GM19467 (cell line): ENCODE data around the gene WDFY1.
"Not testable (repeated sequence)": the region's sequence is repeated elsewhere in the genome, so short reads cannot be mapped to it uniquely, and the experiment has no call there.

Experiments used
- ATAC-seq: cut with Tn5 transposase; IDR thresholded peaks from one replicate; pipeline ENCODE4 v1.9.1; 2021; ENCODE audit warnings: mild to moderate bottlenecking, moderate library complexity; ENCODE audit not compliant: unreplicated experiment

WDFY1 gene

GRCh38 chr2:223959688-223960087, 14.6 kb upstream of the WDFY1 start:
- ATAC-seq: no peak

- ATAC-seq: peak; percentile 83
Observed at GRCh38 chr2:223957092-223957851, 12.1 kb upstream of the WDFY1 start, which contains the start of gene MRPL44. MRPL44 (plus strand) TSS chr2:223957463; CDS start chr2:223957473, 10 bp downstream.

- no peak for ATAC-seq
Observed at GRCh38 chr2:223956300-223956699, 11.2 kb upstream of the WDFY1 start.

GRCh38 chr2:223954401-223954800, 9.3 kb upstream of the WDFY1 start:
- ATAC-seq: no peak

GRCh38 chr2:223952280-223952968, 7.3 kb upstream of the WDFY1 start:
- peak; percentile 50 for ATAC-seq

- no peak for ATAC-seq
Observed at GRCh38 chr2:223950448-223951347, 5.6 kb upstream of the WDFY1 start.

- no peak for ATAC-seq
Observed at GRCh38 chr2:223949241-223949840, 4.2 kb upstream of the WDFY1 start.

- ATAC-seq: no peak
Observed at GRCh38 chr2:223947711-223948205, 2.6 kb upstream of the WDFY1 start.

GRCh38 chr2:223945755-223946154, 620 bp upstream of the WDFY1 start:
- ATAC-seq: no peak

- ATAC-seq: no peak
Observed at GRCh38 chr2:223944166-223944702, 901 bp downstream of the WDFY1 start.

- no peak for ATAC-seq
Observed at GRCh38 chr2:223943561-223944008, 1.6 kb downstream of the WDFY1 start.

- ATAC-seq: no peak
Observed at GRCh38 chr2:223943135-223943534, 2.0 kb downstream of the WDFY1 start.

- ATAC-seq: peak; percentile 39
Observed at GRCh38 chr2:223941579-223942277, 3.4 kb downstream of the WDFY1 start.

- ATAC-seq: not testable (repeated sequence)
Observed at GRCh38 chr2:223939438-223939837, 5.7 kb downstream of the WDFY1 start.

GRCh38 chr2:223937535-223937934, 7.6 kb downstream of the WDFY1 start:
- no peak for ATAC-seq

GRCh38 chr2:223936862-223937326, 8.2 kb downstream of the WDFY1 start:
- ATAC-seq: no peak

GRCh38 chr2:223935459-223936125, 9.5 kb downstream of the WDFY1 start:
- ATAC-seq: no peak

- ATAC-seq: no peak
Observed at GRCh38 chr2:223934870-223935269, 10.3 kb downstream of the WDFY1 start.
